K562 (cell line): ENCODE results near the gene S1PR1. TPM values are rescaled to one million over a fixed set of nuclear protein-coding genes. Genes with fewer than 3 reads are reported as not detected.
A peak's percentile ranks its signal among the peaks of the same experiment; 100 is the strongest.

Experiments
- DNMT1 ChIP-seq: fragments of 450-650 bp; IDR thresholded peaks from 2 replicates; pipeline ENCODE4 v1.6.1; 2016; ENCODE audit warnings: antibody characterized with exemption, mild to moderate bottlenecking
- DPF2 ChIP-seq: fragments of 450-650 bp; IDR thresholded peaks from 2 replicates; pipeline ENCODE4 v1.6.1; 2016
- EP300 ChIP-seq: IDR thresholded peaks from 2 replicates; pipeline ENCODE4 v1.6.1; 2012; ENCODE audit warnings: low read length, improper control_type of control experiment
- FOXA1 ChIP-seq: fragments of 450-650 bp; IDR thresholded peaks from 2 replicates; pipeline ENCODE4 v1.6.1; 2016; ENCODE audit warnings: mild to moderate bottlenecking, borderline replicate concordance
- HSF4 ChIP-seq: fragments of 250-450 bp; sonication (Bioruptor Pico); IDR thresholded peaks from 2 replicates; pipeline ENCODE4 v2.1.2; 2022; ENCODE audit warnings: mild to moderate bottlenecking, moderate library complexity, borderline replicate concordance
- JUND ChIP-seq, 2 experiments: IDR thresholded peaks; 2 replicates in 1 of 2; 3 replicates in 1 of 2; pipeline ENCODE4 v1.6.1; 2011; ENCODE audit warnings: borderline replicate concordance in 2 of 2, low read depth in 2 of 2, low read length in 2 of 2, improper control_type of control experiment in 1 of 2, missing biosample characterization in 1 of 2, missing genetic modification characterization in 1 of 2, missing genetic modification reagents in 1 of 2
- MTA1 ChIP-seq: fragments of 450-650 bp; IDR thresholded peaks from 2 replicates; pipeline ENCODE4 v1.6.1; 2017; ENCODE audit warnings: borderline replicate concordance
- PHB ChIP-seq: fragments of 250-450 bp; sonication (Bioruptor Pico); IDR thresholded peaks from 2 replicates; pipeline ENCODE4 v1.5.0; 2021
- PKNOX1 ChIP-seq: fragments of 450-650 bp; IDR thresholded peaks from 2 replicates; pipeline ENCODE4 v1.6.1; 2016
- POLR3G ChIP-seq: IDR thresholded peaks from 2 replicates; pipeline ENCODE4 v1.6.1; 2011; ENCODE audit not compliant: insufficient read length, insufficient replicate concordance; ENCODE audit errors: extremely low read depth
- RCOR1 ChIP-seq, 2 experiments: IDR thresholded peaks; 2 replicates each; pipeline ENCODE4 v1.6.1; 2012; ENCODE audit warnings: low read depth in 2 of 2, low read length in 2 of 2, borderline replicate concordance in 1 of 2, improper control_type of control experiment in 1 of 2
- SMARCA4 ChIP-seq: fragments of 450-650 bp; IDR thresholded peaks from 2 replicates; pipeline ENCODE4 v1.6.1; 2016
- SMARCE1 ChIP-seq: fragments of 450-650 bp; IDR thresholded peaks from 2 replicates; pipeline ENCODE4 v1.7.1; 2016; ENCODE audit warnings: mild to moderate bottlenecking
- SOX6 ChIP-seq: fragments of 450-650 bp; IDR thresholded peaks from 2 replicates; pipeline ENCODE4 v1.6.1; 2014; ENCODE audit warnings: mild to moderate bottlenecking
- TEAD4 ChIP-seq, 2 experiments: sonication (generic) in 1 of 2; formaldehyde crosslinking in 1 of 2; IDR thresholded peaks; 2 replicates each; pipeline versions ENCODE4 v1.6.1 to v1.8.0; 2012 to 2022; ENCODE audit warnings: borderline replicate concordance in 1 of 2, inconsistent platforms in 1 of 2, low read length in 1 of 2, mild to moderate bottlenecking in 1 of 2, missing genetic modification reagents in 1 of 2
- U2AF2 ChIP-seq: fragments of 200-400 bp; formaldehyde crosslinking; optimal IDR thresholded peaks from 2 replicates; pipeline ENCODE3; 2017; ENCODE audit warnings: low read depth, mild to moderate bottlenecking, low read length
- XRCC5 ChIP-seq: fragments of 200-400 bp; formaldehyde crosslinking; IDR thresholded peaks from 2 replicates; pipeline ENCODE4 v1.6.1; 2017; ENCODE audit warnings: low read depth, mild to moderate bottlenecking, low read length
- ZEB2 ChIP-seq: fragments of 450-650 bp; IDR thresholded peaks from 2 replicates; pipeline ENCODE4 v1.6.1; 2016
- ZNF232 ChIP-seq: sonication (generic); formaldehyde crosslinking; IDR thresholded peaks from 2 replicates; pipeline ENCODE4 v1.8.0; 2022; ENCODE audit warnings: mild to moderate bottlenecking, missing genetic modification reagents
- ZNF354B ChIP-seq: fragments of 250-450 bp; sonication (Bioruptor Pico); IDR thresholded peaks from 2 replicates; pipeline ENCODE4 v1.4.0; 2020
- polyA plus RNA-seq, 8 experiments: library from polyadenylated mRNA; depleted of rRNA in 4 of 8; stranded (reverse) in 5 of 8; unstranded in 3 of 8; fragments of >200 nt; fragmentation: Nextera tagmentation in 2 of 8; fragmentation: Illumina TruSeq in 1 of 8; extraction: Ambion mirVana in 2 of 8; extraction: Trizol in 1 of 8; gene quantifications; 2 replicates each; pipeline versions ENCODE4 v1.2.1 to v1.2.3, GENCODE V29; 2011 to 2014; ENCODE audit warnings: inconsistent platforms in 1 of 8, missing spikeins in 1 of 8
- total RNA-seq, 7 experiments: library from RNA; depleted of rRNA in 6 of 7; stranded (reverse); fragments of >200 nt in 6 of 7; fragmentation: Illumina TruSeq in 2 of 7; extraction: Trizol in 2 of 7; gene quantifications; 2 replicates each; pipeline versions ENCODE4 v1.2.1 to v1.2.3, GENCODE V29; 2011 to 2021; ENCODE audit warnings: low replicate concordance in 1 of 7
- TF ChIP-seq, protein P1 (sequence below): fragments of 450-650 bp; conservative IDR thresholded peaks from 2 replicates; pipeline ENCODE4 v1.6.1; 2016; ENCODE audit warnings: missing genetic modification characterization, low read depth, mild to moderate bottlenecking, control low read depth, missing compliant biosample characterization
- TF ChIP-seq, protein P2 (sequence below): fragments of 200-800 bp; sonication (Bioruptor generic); IDR thresholded peaks from 2 replicates; pipeline ENCODE4 v1.6.1; 2016; ENCODE audit warnings: missing genetic modification characterization, missing compliant biosample characterization

The S1PR1 gene
- total and polyA plus RNA-seq, 9 of the 15 experiments (the other 6 are each of a cell fraction or from before 2014, with no cell fraction given) = 0.22 to 1.2 (median 0.43) TPM

- TF ChIP-seq ZNF232 (CRISPR knock-in tag) (no peak), ZNF354B (CRISPR knock-in tag) (no peak), DNMT1 (no peak), POLR3G (no peak), FOXA1 (no peak), PKNOX1 (peak; percentile 32; the same call in 1 of the 2 replicates), MTA1 (no peak), U2AF2 (no peak), SMARCE1 (peak; percentile 57; the same call in 1 of the 2 replicates), HSF4 (CRISPR knock-in tag) (no peak), TEAD4 (IDR thresholded peaks at IDR 0.05; ENCODE audit: low read length) (peak; percentile 47; the same call in 1 of the 2 replicates), TEAD4 (CRISPR knock-in tag; IDR thresholded peaks at IDR 0.05; ENCODE audit: borderline replicate concordance) (no peak), SOX6 (peak; percentile 28; the same call in 1 of the 2 replicates), PHB (CRISPR knock-in tag) (no peak), ZEB2 (peak; percentile 31; the same call in 1 of the 2 replicates), EP300 (peak; percentile 41; the same call in 1 of the 2 replicates), XRCC5 (no peak), SMARCA4 (peak; percentile 44; the same call in 1 of the 2 replicates), JUND (IDR thresholded peaks at IDR 0.05; ENCODE audit: borderline replicate concordance, low read depth, low read length) (peak; percentile 31; the same call in 1 of the 2 replicates), JUND (tag; IDR thresholded peaks at IDR 0.05; ENCODE audit: borderline replicate concordance, low read depth, low read length) (peak; percentile 58; the same call in 2 of the 3 replicates), DPF2 (peak; percentile 43; the same call in 1 of the 2 replicates), RCOR1 (IDR thresholded peaks at IDR 0.05; ENCODE audit: borderline replicate concordance in 1 of 2, low read depth in 2 of 2, low read length in 2 of 2) (peak; percentile 52 to 88; a peak in 2 of 4 replicates)
- TF ChIP-seq, protein P1, sequence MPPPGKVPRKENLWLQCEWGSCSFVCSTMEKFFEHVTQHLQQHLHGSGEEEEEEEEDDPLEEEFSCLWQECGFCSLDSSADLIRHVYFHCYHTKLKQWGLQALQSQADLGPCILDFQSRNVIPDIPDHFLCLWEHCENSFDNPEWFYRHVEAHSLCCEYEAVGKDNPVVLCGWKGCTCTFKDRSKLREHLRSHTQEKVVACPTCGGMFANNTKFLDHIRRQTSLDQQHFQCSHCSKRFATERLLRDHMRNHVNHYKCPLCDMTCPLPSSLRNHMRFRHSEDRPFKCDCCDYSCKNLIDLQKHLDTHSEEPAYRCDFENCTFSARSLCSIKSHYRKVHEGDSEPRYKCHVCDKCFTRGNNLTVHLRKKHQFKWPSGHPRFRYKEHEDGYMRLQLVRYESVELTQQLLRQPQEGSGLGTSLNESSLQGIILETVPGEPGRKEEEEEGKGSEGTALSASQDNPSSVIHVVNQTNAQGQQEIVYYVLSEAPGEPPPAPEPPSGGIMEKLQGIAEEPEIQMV = no peak
- TF ChIP-seq, protein P2, sequence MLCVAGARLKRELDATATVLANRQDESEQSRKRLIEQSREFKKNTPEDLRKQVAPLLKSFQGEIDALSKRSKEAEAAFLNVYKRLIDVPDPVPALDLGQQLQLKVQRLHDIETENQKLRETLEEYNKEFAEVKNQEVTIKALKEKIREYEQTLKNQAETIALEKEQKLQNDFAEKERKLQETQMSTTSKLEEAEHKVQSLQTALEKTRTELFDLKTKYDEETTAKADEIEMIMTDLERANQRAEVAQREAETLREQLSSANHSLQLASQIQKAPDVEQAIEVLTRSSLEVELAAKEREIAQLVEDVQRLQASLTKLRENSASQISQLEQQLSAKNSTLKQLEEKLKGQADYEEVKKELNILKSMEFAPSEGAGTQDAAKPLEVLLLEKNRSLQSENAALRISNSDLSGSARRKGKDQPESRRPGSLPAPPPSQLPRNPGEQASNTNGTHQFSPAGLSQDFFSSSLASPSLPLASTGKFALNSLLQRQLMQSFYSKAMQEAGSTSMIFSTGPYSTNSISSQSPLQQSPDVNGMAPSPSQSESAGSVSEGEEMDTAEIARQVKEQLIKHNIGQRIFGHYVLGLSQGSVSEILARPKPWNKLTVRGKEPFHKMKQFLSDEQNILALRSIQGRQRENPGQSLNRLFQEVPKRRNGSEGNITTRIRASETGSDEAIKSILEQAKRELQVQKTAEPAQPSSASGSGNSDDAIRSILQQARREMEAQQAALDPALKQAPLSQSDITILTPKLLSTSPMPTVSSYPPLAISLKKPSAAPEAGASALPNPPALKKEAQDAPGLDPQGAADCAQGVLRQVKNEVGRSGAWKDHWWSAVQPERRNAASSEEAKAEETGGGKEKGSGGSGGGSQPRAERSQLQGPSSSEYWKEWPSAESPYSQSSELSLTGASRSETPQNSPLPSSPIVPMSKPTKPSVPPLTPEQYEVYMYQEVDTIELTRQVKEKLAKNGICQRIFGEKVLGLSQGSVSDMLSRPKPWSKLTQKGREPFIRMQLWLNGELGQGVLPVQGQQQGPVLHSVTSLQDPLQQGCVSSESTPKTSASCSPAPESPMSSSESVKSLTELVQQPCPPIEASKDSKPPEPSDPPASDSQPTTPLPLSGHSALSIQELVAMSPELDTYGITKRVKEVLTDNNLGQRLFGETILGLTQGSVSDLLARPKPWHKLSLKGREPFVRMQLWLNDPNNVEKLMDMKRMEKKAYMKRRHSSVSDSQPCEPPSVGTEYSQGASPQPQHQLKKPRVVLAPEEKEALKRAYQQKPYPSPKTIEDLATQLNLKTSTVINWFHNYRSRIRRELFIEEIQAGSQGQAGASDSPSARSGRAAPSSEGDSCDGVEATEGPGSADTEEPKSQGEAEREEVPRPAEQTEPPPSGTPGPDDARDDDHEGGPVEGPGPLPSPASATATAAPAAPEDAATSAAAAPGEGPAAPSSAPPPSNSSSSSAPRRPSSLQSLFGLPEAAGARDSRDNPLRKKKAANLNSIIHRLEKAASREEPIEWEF = no peak
Measured at GRCh38 chr1:101253976-101254674, 17.3 kb downstream of the S1PR1 start (continued).
